OCI-LY1 (cell line): ENCODE data around the gene S100Z.

Source experiments
- H2AFZ ChIP-seq: fragments of 200-600 bp; sonication (generic), shearing (Covaris generic); 2 replicates; pipeline ENCODE4 v1.6.0; 2014; ENCODE audit warnings: antibody characterized with exemption, mild to moderate bottlenecking, low read length
- H3F3A ChIP-seq: fragments of 200-600 bp; sonication (generic), shearing (Covaris generic); 2 replicates; pipeline ENCODE4 v1.6.0; 2014; ENCODE audit warnings: mild to moderate bottlenecking, antibody characterized with exemption, low read length, moderate library complexity; ENCODE audit not compliant: insufficient read depth
- H3K27ac ChIP-seq: fragments of 200-600 bp; sonication (generic); 2 replicates; pipeline ENCODE4 v1.5.1; 2014; ENCODE audit warnings: low read length, mixed run types, mild to moderate bottlenecking, low read depth; ENCODE audit not compliant: poor library complexity, severe bottlenecking
- H3K27me3 ChIP-seq: fragments of 200-600 bp; sonication (generic); 2 replicates; pipeline ENCODE4 v1.6.0; 2014; ENCODE audit warnings: antibody characterized with exemption, mild to moderate bottlenecking, low read length, moderate library complexity; ENCODE audit not compliant: insufficient read depth
- H3K36me3 ChIP-seq: fragments of 200-600 bp; sonication (generic); 2 replicates; pipeline ENCODE4 v1.6.1; 2014; ENCODE audit warnings: mild to moderate bottlenecking, antibody characterized with exemption, low read length, moderate library complexity, mixed read lengths; ENCODE audit not compliant: insufficient read depth
- H3K4me1 ChIP-seq: fragments of 200-600 bp; sonication (generic); 2 replicates; pipeline ENCODE4 v1.5.1; 2014; ENCODE audit warnings: mild to moderate bottlenecking, low read length, moderate library complexity; ENCODE audit not compliant: insufficient read depth, severe bottlenecking
- H3K4me2 ChIP-seq: fragments of 200-600 bp; sonication (generic), shearing (Covaris generic); 2 replicates; pipeline ENCODE4 v1.6.1; 2014; ENCODE audit warnings: low read length
- H3K4me3 ChIP-seq: fragments of 200-600 bp; sonication (generic); 2 replicates; pipeline ENCODE4 v1.5.1; 2014; ENCODE audit warnings: low read length, low read depth, mild to moderate bottlenecking, mixed read lengths; ENCODE audit not compliant: poor library complexity, severe bottlenecking
- H3K79me2 ChIP-seq: fragments of 200-600 bp; shearing (Covaris generic); 2 replicates; pipeline ENCODE4 v1.6.1; 2016; ENCODE audit warnings: mixed run types, low read length, mixed read lengths; ENCODE audit not compliant: insufficient read depth
- H3K9ac ChIP-seq: fragments of 200-600 bp; sonication (generic), shearing (Covaris generic); 2 replicates; pipeline ENCODE4 v1.6.1; 2014; ENCODE audit warnings: mild to moderate bottlenecking, low read length, mixed read lengths
- H3K9me2 ChIP-seq: fragments of 200-600 bp; sonication (generic), shearing (Covaris generic); 2 replicates; pipeline ENCODE4 v1.6.1; 2014; ENCODE audit warnings: low read depth, mild to moderate bottlenecking, low read length, mixed read lengths
- H3K9me3 ChIP-seq: fragments of 200-600 bp; shearing (Covaris generic); 2 replicates; pipeline ENCODE4 v1.6.1; 2014; ENCODE audit warnings: low read length, mixed read lengths
- H4K20me1 ChIP-seq: fragments of 200-600 bp; sonication (generic), shearing (Covaris generic); 2 replicates; pipeline ENCODE4 v1.6.0; 2016; ENCODE audit warnings: mild to moderate bottlenecking, low read length; ENCODE audit not compliant: insufficient read depth
- EZH2 ChIP-seq: fragments of 200-600 bp; sonication (generic), shearing (Covaris generic); IDR thresholded peaks from 2 replicates; pipeline ENCODE4 v1.8.0; 2017; ENCODE audit warnings: borderline replicate concordance, mixed run types, mild to moderate bottlenecking, antibody characterized with exemption, low read length, moderate library complexity, mixed read lengths
- TF ChIP-seq, protein P1 (sequence below): fragments of 200-600 bp; sonication (generic), shearing (Covaris generic); IDR thresholded peaks from 2 replicates; pipeline ENCODE4 v1.5.1; 2017; ENCODE audit warnings: mild to moderate bottlenecking, antibody characterized with exemption, low read length, moderate library complexity, mixed read lengths

The S100Z gene

GRCh38 chr5:76836181-76836580 lies 13.6 kb upstream of the S100Z start:
- Histone ChIP-seq H3K4me2 (no peak overlapping the region), H3K36me3 (no peaks in the 10 kb centered on the region), H3K9me3 (no peaks in the 10 kb centered on the region), H3K79me2 (no peaks in the 10 kb centered on the region), H3K27ac (no peak overlapping the region), H2AFZ (no peak overlapping the region), H3K27me3 (no peaks in the 10 kb centered on the region), H3K9me2 (no peaks in the 10 kb centered on the region), H3F3A (no peaks in the 10 kb centered on the region), H3K4me3 (no peak overlapping the region), H3K4me1 (no peaks in the 10 kb centered on the region), H3K9ac (no peak overlapping the region), H4K20me1 (no peaks in the 10 kb centered on the region)
- TF ChIP-seq EZH2, result no peak

DNA sequence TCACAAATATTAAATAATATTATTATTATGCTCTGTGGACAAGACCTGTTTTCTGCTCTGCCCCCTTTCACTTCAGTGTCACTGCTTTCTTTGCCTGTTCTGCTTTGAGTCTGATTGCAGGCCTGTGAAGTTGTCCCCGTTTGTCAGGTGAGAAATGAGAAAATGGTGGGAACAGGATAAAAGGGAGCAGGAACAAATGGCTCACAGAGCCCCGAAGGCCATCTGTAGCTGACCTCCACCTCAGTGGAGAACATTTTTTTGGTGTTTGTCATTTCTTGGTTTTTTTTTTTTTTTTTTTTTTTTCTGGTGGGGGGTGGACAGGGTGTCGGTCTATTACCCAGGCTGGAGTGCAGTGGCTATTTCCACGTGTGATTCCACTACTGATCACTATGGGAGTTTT lies 13.2 kb upstream of the S100Z start:
- Histone ChIP-seq H3K4me3 (no peak overlapping the region), H3K36me3 (no peaks in the 10 kb centered on the region), H4K20me1 (no peaks in the 10 kb centered on the region), H3F3A (no peaks in the 10 kb centered on the region), H3K9ac (no peak overlapping the region), H3K79me2 (no peaks in the 10 kb centered on the region), H3K4me1 (no peaks in the 10 kb centered on the region), H3K27ac (no peak overlapping the region), H2AFZ (no peak overlapping the region), H3K9me2 (no peaks in the 10 kb centered on the region), H3K4me2 (no peak overlapping the region), H3K27me3 (no peaks in the 10 kb centered on the region), H3K9me3 (no peaks in the 10 kb centered on the region)
- no peak for TF ChIP-seq EZH2
- TF ChIP-seq, protein P1, sequence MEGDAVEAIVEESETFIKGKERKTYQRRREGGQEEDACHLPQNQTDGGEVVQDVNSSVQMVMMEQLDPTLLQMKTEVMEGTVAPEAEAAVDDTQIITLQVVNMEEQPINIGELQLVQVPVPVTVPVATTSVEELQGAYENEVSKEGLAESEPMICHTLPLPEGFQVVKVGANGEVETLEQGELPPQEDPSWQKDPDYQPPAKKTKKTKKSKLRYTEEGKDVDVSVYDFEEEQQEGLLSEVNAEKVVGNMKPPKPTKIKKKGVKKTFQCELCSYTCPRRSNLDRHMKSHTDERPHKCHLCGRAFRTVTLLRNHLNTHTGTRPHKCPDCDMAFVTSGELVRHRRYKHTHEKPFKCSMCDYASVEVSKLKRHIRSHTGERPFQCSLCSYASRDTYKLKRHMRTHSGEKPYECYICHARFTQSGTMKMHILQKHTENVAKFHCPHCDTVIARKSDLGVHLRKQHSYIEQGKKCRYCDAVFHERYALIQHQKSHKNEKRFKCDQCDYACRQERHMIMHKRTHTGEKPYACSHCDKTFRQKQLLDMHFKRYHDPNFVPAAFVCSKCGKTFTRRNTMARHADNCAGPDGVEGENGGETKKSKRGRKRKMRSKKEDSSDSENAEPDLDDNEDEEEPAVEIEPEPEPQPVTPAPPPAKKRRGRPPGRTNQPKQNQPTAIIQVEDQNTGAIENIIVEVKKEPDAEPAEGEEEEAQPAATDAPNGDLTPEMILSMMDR, result no peak

DNA sequence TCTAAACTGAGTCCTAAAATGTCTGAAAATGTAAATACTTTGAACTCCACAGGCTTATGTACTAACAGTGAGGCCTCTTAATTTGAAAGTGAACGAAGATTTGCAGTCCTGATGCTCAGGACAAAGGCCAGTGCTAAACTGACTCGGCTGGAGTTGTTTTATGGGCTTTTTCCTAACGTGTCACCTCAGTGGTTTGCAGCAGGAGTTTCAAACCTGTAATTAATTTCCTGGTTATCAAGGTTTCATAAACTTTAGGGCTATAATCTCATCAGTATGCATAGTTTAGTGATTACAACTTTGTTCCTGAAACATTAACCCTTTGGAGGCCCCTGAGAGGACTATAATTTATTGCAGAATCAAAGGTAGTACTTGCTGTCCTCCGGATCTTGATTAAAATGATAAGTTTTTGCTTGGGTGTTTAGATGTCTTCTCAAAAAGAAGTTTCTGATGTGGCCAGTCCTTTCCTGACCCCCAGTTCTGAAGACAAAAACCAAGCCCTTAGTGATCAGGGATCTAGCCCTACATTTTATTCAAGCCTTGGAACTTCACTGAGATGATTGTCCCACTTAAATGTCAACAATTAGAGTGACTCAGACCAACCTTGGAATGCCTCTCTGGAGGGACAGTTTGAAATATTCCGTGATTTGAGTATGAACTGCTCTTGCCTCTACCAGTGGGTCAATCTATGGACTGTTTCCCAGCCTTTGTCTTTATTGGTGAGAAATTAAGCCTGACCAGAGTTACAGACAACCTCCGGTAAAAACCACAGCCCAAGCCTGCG lies 11.1 kb upstream of the S100Z start:
- Histone ChIP-seq H3K9me3 (no peaks in the 10 kb centered on the region), H3K4me2 (no peak overlapping the region), H3K4me3 (no peak overlapping the region), H4K20me1 (no peaks in the 10 kb centered on the region), H3F3A (no peaks in the 10 kb centered on the region), H2AFZ (no peak overlapping the region), H3K9ac (no peak overlapping the region), H3K79me2 (no peaks in the 10 kb centered on the region), H3K27ac (no peak overlapping the region), H3K4me1 (no peaks in the 10 kb centered on the region), H3K27me3 (no peaks in the 10 kb centered on the region), H3K9me2 (no peaks in the 10 kb centered on the region), H3K36me3 (no peaks in the 10 kb centered on the region)
- no peak for TF ChIP-seq EZH2
- TF ChIP-seq, protein P1, result no peak

DNA sequence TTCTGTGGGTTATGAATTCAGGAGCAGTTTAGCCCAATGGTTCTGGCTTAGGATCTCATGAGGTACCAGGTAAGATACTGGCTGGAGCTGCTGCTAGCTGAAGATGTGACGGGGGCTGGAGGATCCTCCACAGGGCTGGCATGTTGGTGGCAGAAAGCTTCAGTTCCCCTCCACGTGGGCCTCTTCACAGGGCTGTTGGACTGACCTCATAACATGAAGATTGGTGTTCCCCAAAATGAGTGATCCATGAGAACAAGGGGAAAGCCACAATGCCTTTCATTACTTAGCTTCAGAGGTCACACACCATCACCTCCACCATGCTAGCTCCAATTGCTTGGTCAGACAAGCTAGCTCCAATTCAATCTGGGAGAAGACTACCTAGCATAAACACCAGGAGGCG lies 8.5 kb upstream of the S100Z start:
- TF ChIP-seq EZH2, result no peak
- TF ChIP-seq, protein P1, result no peak
- no peaks in the 10 kb centered on the region for H3K79me2 ChIP-seq
- H3K27ac ChIP-seq, result no peak overlapping the region
- no peak overlapping the region for H2AFZ ChIP-seq
- H3K4me1 ChIP-seq, result no peaks in the 10 kb centered on the region
- H3F3A ChIP-seq, result no peaks in the 10 kb centered on the region
- H3K9me2 ChIP-seq, result no peaks in the 10 kb centered on the region
- H3K9ac ChIP-seq, result no peak overlapping the region
- no peak overlapping the region for H3K4me3 ChIP-seq
- H3K36me3 ChIP-seq, result no peaks in the 10 kb centered on the region
- no peaks in the 10 kb centered on the region for H3K9me3 ChIP-seq
- H3K27me3 ChIP-seq, result no peaks in the 10 kb centered on the region
- no peaks in the 10 kb centered on the region for H4K20me1 ChIP-seq
- no peak overlapping the region for H3K4me2 ChIP-seq
